ENCODE results near the gene ELFN2. TPM values are rescaled to one million over a fixed set of nuclear protein-coding genes. Genes with fewer than 3 reads are reported as not detected.

The ELFN2 gene
- total and polyA plus RNA-seq, 4 donors = 0.07 to 0.19 (median 0.08) TPM; not detected in 1

GRCh38 chr22:37319469-37319868 lies 107.8 kb downstream of the ELFN2 start:
- H3K9me3 ChIP-seq (ENCODE audit: control insufficient read depth in 4 of 4, low read length in 3 of 4) = no peaks in the 10 kb centered on the region
- H3K36me3 ChIP-seq (ENCODE audit: control insufficient read depth in 4 of 4, insufficient read depth in 3 of 4, low read depth in 1 of 4, low read length in 3 of 4) = no peaks in the 10 kb centered on the region
- H3K9ac ChIP-seq (ENCODE audit: low read depth in 1 of 2, low read length in 2 of 2) = no peak overlapping the region
- H3K4me3 ChIP-seq (ENCODE audit: low read depth in 1 of 3, low read length in 3 of 3) = no peak overlapping the region
- TF ChIP-seq SP1 (IDR thresholded peaks at IDR 0.05) = no peak
- no peak for TF ChIP-seq YY1 (IDR thresholded peaks at IDR 0.05)
- TF ChIP-seq TAF1 (conservative IDR thresholded peaks at IDR 0.05) = no peak
- no peak for TF ChIP-seq RAD21 (IDR thresholded peaks at IDR 0.05)
- TF ChIP-seq FOXA2 (IDR thresholded peaks at IDR 0.05) = no peak
- no peak for TF ChIP-seq FOXA1 (IDR thresholded peaks at IDR 0.05)
- TF ChIP-seq GABPA (IDR thresholded peaks at IDR 0.05 in 1 of 2, conservative IDR thresholded peaks at IDR 0.05 in 1 of 2) = no peak
- no peak for TF ChIP-seq ATF3 (IDR thresholded peaks at IDR 0.05)
- TF ChIP-seq JUND (IDR thresholded peaks at IDR 0.05) = no peak
- TF ChIP-seq HNF4A (conservative IDR thresholded peaks at IDR 0.05) = no peak
- no peaks in the 10 kb centered on the region for H3K27me3 ChIP-seq (ENCODE audit: control insufficient read depth in 4 of 4, insufficient read depth in 4 of 4, low read length in 3 of 4)
- no peak for DNase-seq (ENCODE audit: low spot score)
- peaks cover 7 to 33% (median 20%) of the 10 kb centered on the region in 4 donors for H3K4me1 ChIP-seq (ENCODE audit: control insufficient read depth in 4 of 4, insufficient read depth in 4 of 4, low read length in 3 of 4)
- 79% methylated on average over 10 of the region's 10 CpGs for WGBS
- H3K27ac ChIP-seq (ENCODE audit: low read depth in 1 of 2, low read length in 2 of 2) = no peak overlapping the region

- TF ChIP-seq SP1 (IDR thresholded peaks at IDR 0.05) = no peak
- no peak for TF ChIP-seq GABPA (IDR thresholded peaks at IDR 0.05 in 1 of 2, conservative IDR thresholded peaks at IDR 0.05 in 1 of 2)
- TF ChIP-seq EGR1 (IDR thresholded peaks at IDR 0.05; ENCODE audit: low read depth in 2 of 2) = no peak
- TF ChIP-seq ZBTB33 (IDR thresholded peaks at IDR 0.05) = no peak
- no peak for TF ChIP-seq JUND (IDR thresholded peaks at IDR 0.05)
- TF ChIP-seq REST (IDR thresholded peaks at IDR 0.05) = no peak
- no peak for TF ChIP-seq NR2F2 (IDR thresholded peaks at IDR 0.05)
- DNase-seq (ENCODE audit: low spot score) = no peak
- no peaks in the 10 kb centered on the region for H3K36me3 ChIP-seq (ENCODE audit: control insufficient read depth in 4 of 4, insufficient read depth in 3 of 4, low read depth in 1 of 4, low read length in 3 of 4)
- H3K27me3 ChIP-seq (ENCODE audit: control insufficient read depth in 4 of 4, insufficient read depth in 4 of 4, low read length in 3 of 4) = no peaks in the 10 kb centered on the region
- no peak overlapping the region for H3K9ac ChIP-seq (ENCODE audit: low read depth in 1 of 2, low read length in 2 of 2)
- no peak overlapping the region for H3K4me3 ChIP-seq (ENCODE audit: low read depth in 1 of 3, low read length in 3 of 3)
- H3K27ac ChIP-seq (ENCODE audit: low read depth in 1 of 2, low read length in 2 of 2) = no peak overlapping the region
- peaks cover 2 to 30% (median 15%) of the 10 kb centered on the region in 4 donors for H3K4me1 ChIP-seq (ENCODE audit: control insufficient read depth in 4 of 4, insufficient read depth in 4 of 4, low read length in 3 of 4)
- H3K9me3 ChIP-seq (ENCODE audit: control insufficient read depth in 4 of 4, low read length in 3 of 4) = no peaks in the 10 kb centered on the region
- 84% methylated on average over 18 of the region's 18 CpGs for WGBS
Measured at GRCh38 chr22:37318364-37319109, 108.7 kb downstream of the ELFN2 start.

Other genes starting within 250 kb of the ELFN2 start
- 1 to 10 TPM; 3.7 to 4.2 TPM for gene C1QTNF6, start 239.2 kb downstream of the ELFN2 start, total RNA-seq
- gene C1QTNF6, start 239.2 kb downstream of the ELFN2 start, polyA plus RNA-seq = 1 to 10 TPM; 3.1 to 4.5 TPM
- under 1 TPM in 1 of 2 donors, not detected in 1; 0.19 TPM for gene SSTR3, start 215.0 kb downstream of the ELFN2 start, total RNA-seq
- gene SSTR3, start 215.0 kb downstream of the ELFN2 start, polyA plus RNA-seq = not detected
- 10 to 100 TPM in 1 of 2 donors, 1 to 10 TPM in 1; 4.0 to 15.0 TPM for gene RAC2, start 183.2 kb downstream of the ELFN2 start, total RNA-seq
- 1 to 10 TPM; 6.1 to 8.7 TPM for gene RAC2, start 183.2 kb downstream of the ELFN2 start, polyA plus RNA-seq
- gene CYTH4, start 145.0 kb downstream of the ELFN2 start, total RNA-seq = 1 to 10 TPM; 9.1 to 9.9 TPM
- gene CYTH4, start 145.0 kb downstream of the ELFN2 start, polyA plus RNA-seq = 1 to 10 TPM; 1.9 to 2.6 TPM
- 1 to 10 TPM; 6.9 to 7.9 TPM for gene MFNG, start 58.9 kb upstream of the ELFN2 start, total RNA-seq
- 10 to 100 TPM in 1 of 2 donors, 1 to 10 TPM in 1; 5.0 to 10.7 TPM for gene MFNG, start 58.9 kb upstream of the ELFN2 start, polyA plus RNA-seq
- 1 to 10 TPM; 7.8 to 8.9 TPM for gene CARD10, start 91.9 kb upstream of the ELFN2 start, total RNA-seq
- gene CARD10, start 91.9 kb upstream of the ELFN2 start, polyA plus RNA-seq = 10 to 100 TPM in 1 of 2 donors, 1 to 10 TPM in 1; 7.9 to 14.0 TPM
- gene CDC42EP1, start 133.0 kb upstream of the ELFN2 start, total RNA-seq = 10 to 100 TPM; 10.2 to 18.8 TPM
- 10 to 100 TPM; 43.6 to 66.6 TPM for gene CDC42EP1, start 133.0 kb upstream of the ELFN2 start, polyA plus RNA-seq
- 1 to 10 TPM in 1 of 2 donors, under 1 TPM in 1; 0.33 to 3.4 TPM for gene LGALS2, start 152.6 kb upstream of the ELFN2 start, total RNA-seq
- gene LGALS2, start 152.6 kb upstream of the ELFN2 start, polyA plus RNA-seq = 1 to 10 TPM in 1 of 2 donors, under 1 TPM in 1; 0.81 to 2.3 TPM
- 10 to 100 TPM; 17.4 to 26.4 TPM for gene GGA1, start 181.4 kb upstream of the ELFN2 start, total RNA-seq
- gene GGA1, start 181.4 kb upstream of the ELFN2 start, polyA plus RNA-seq = 10 to 100 TPM; 15.1 to 18.2 TPM
- gene SH3BP1, start 212.2 kb upstream of the ELFN2 start, total RNA-seq = 1 to 10 TPM; 3.8 to 8.2 TPM
- 1 to 10 TPM in 1 of 2 donors, under 1 TPM in 1; 0.24 to 1.7 TPM for gene SH3BP1, start 212.2 kb upstream of the ELFN2 start, polyA plus RNA-seq
- 10 to 100 TPM; 23.4 to 32.4 TPM for gene PDXP, start 231.2 kb upstream of the ELFN2 start, total RNA-seq
- gene PDXP, start 231.2 kb upstream of the ELFN2 start, polyA plus RNA-seq = 10 to 100 TPM; 24.7 to 42.2 TPM
- 10 to 100 TPM; 35.6 to 74.9 TPM for gene LGALS1, start 248.2 kb upstream of the ELFN2 start, total RNA-seq
- 100 to 1,000 TPM; 108 to 138 TPM for gene LGALS1, start 248.2 kb upstream of the ELFN2 start, polyA plus RNA-seq

Data from liver (tissue), 9 donors.